Astrocyte (in vitro differentiated cells and primary cell): ENCODE measurements around the gene MATCAP1. TPM values are rescaled to one million over a fixed set of nuclear protein-coding genes. Genes with fewer than 3 reads are reported as not detected.

Experiments used
- DNase-seq: peaks from one replicate; pipeline ENCODE4 v3.0.0-alpha.2; 2010; ENCODE audit warnings: low read depth
- FAIRE-seq: peaks from 2 replicates; lab custom pipeline; 2011; peaks lifted over from hg19 to GRCh38; lab: Jason Lieb, UNC
- H2AFZ ChIP-seq: 2 replicates; pipeline ENCODE4 v1.6.0; 2012; ENCODE audit warnings: low read depth, low read length, inconsistent platforms
- H3K27ac ChIP-seq: 2 replicates; pipeline ENCODE4 v1.5.1; 2011; ENCODE audit warnings: low read depth, low read length, inconsistent platforms
- H3K27me3 ChIP-seq: 2 replicates; pipeline ENCODE4 v1.6.0; 2011; ENCODE audit warnings: low read length, inconsistent platforms; ENCODE audit not compliant: insufficient read depth
- H3K36me3 ChIP-seq: 2 replicates; pipeline ENCODE4 v1.5.1; 2011; ENCODE audit warnings: low read length, inconsistent platforms; ENCODE audit not compliant: insufficient read depth
- H3K4me1 ChIP-seq: 2 replicates; pipeline ENCODE4 v1.5.1; 2011; ENCODE audit warnings: low read length, inconsistent platforms; ENCODE audit not compliant: insufficient read depth
- H3K4me2 ChIP-seq: 2 replicates; pipeline ENCODE4 v1.6.0; 2012; ENCODE audit warnings: low read length, inconsistent platforms
- H3K4me3 ChIP-seq: 2 replicates; pipeline ENCODE4 v1.5.1; 2011; ENCODE audit warnings: low read depth, mild to moderate bottlenecking, low read length, inconsistent platforms; ENCODE audit not compliant: insufficient read depth
- H3K79me2 ChIP-seq: 2 replicates; pipeline ENCODE4 v1.6.0; 2012; ENCODE audit warnings: mild to moderate bottlenecking, low read length, inconsistent platforms; ENCODE audit not compliant: insufficient read depth
- H3K9ac ChIP-seq: 2 replicates; pipeline ENCODE4 v1.6.0; 2012; ENCODE audit warnings: mild to moderate bottlenecking, low read length, inconsistent platforms
- H3K9me3 ChIP-seq: 2 replicates; pipeline ENCODE4 v1.5.1; 2012; ENCODE audit warnings: low read depth, mild to moderate bottlenecking, low read length, inconsistent platforms; ENCODE audit not compliant: insufficient read depth
- H4K20me1 ChIP-seq: 2 replicates; pipeline ENCODE4 v1.6.0; 2012; ENCODE audit warnings: low read length, inconsistent platforms; ENCODE audit not compliant: insufficient read depth
- H3K27ac Mint-ChIP-seq: one replicate; pipeline ENCODE4 v1.8.0; 2021; ENCODE audit warnings: mild to moderate bottlenecking, mixed read lengths; ENCODE audit not compliant: unreplicated experiment
- H3K27me3 Mint-ChIP-seq: one replicate; pipeline ENCODE4 v1.8.0; 2021; ENCODE audit warnings: low read depth, mixed read lengths; ENCODE audit not compliant: unreplicated experiment
- H3K36me3 Mint-ChIP-seq: one replicate; pipeline ENCODE4 v1.8.0; 2021; ENCODE audit warnings: low read depth, mixed read lengths; ENCODE audit not compliant: unreplicated experiment
- H3K4me1 Mint-ChIP-seq: one replicate; pipeline ENCODE4 v1.8.0; 2021; ENCODE audit warnings: low read depth, mixed read lengths; ENCODE audit not compliant: unreplicated experiment
- H3K4me3 Mint-ChIP-seq: one replicate; pipeline ENCODE4 v1.8.0; 2021; ENCODE audit warnings: mild to moderate bottlenecking, moderate library complexity, mixed read lengths; ENCODE audit not compliant: unreplicated experiment
- H3K9me3 Mint-ChIP-seq: one replicate; pipeline ENCODE4 v1.8.0; 2021; ENCODE audit warnings: mild to moderate bottlenecking, mixed read lengths; ENCODE audit not compliant: unreplicated experiment
- CTCF ChIP-seq: IDR thresholded peaks from 2 replicates; pipeline ENCODE4 v1.5.1; 2011; ENCODE audit warnings: low read depth, mild to moderate bottlenecking, inconsistent platforms, low read length, moderate library complexity; ENCODE audit not compliant: insufficient read depth
- EZH2 ChIP-seq: IDR thresholded peaks from 2 replicates; pipeline ENCODE4 v1.6.1; 2012; ENCODE audit warnings: mild to moderate bottlenecking, low read length, inconsistent platforms; ENCODE audit not compliant: insufficient read depth
- total RNA-seq: library from RNA; stranded (reverse); gene quantifications from 2 replicates; pipeline ENCODE4 v1.2.1, GENCODE V29; 2021

MATCAP1 gene
- total RNA-seq, 1 donor from 2014 or later, result 26.1 TPM

- Histone ChIP-seq H3K9ac (no peak overlapping the region), H3K27ac (no peak overlapping the region), H3K4me2 (no peak overlapping the region), H2AFZ (no peak overlapping the region), H4K20me1 (no peaks in the 10 kb centered on the region), H3K36me3 (no peaks in the 10 kb centered on the region), H3K9me3 (no peaks in the 10 kb centered on the region), H3K4me3 (no peak overlapping the region), H3K27me3 (no peaks in the 10 kb centered on the region), H3K79me2 (no peaks in the 10 kb centered on the region), H3K4me1 (no peaks in the 10 kb centered on the region)
- FAIRE-seq (no peak), DNase-seq (no peak)
- Mint-ChIP-seq H3K4me1 (peaks cover 2% of the 10 kb centered on the region), H3K27me3 (peaks cover 21% of the 10 kb centered on the region), H3K27ac (no peak overlapping the region), H3K9me3 (no peaks in the 10 kb centered on the region), H3K4me3 (no peak overlapping the region), H3K36me3 (peaks cover 32% of the 10 kb centered on the region)
- TF ChIP-seq CTCF (no peak), EZH2 (no peak)
These were observed 29.6 kb upstream of the MATCAP1 start for GRCh38 chr16:67213197-67214019.

GRCh38 chr16:67212766-67213165 lies 29.0 kb upstream of the MATCAP1 start:
- Histone ChIP-seq H3K4me3 (no peak overlapping the region), H3K79me2 (no peaks in the 10 kb centered on the region), H2AFZ (no peak overlapping the region), H3K9ac (no peak overlapping the region), H3K36me3 (no peaks in the 10 kb centered on the region), H3K27me3 (no peaks in the 10 kb centered on the region), H3K27ac (no peak overlapping the region), H4K20me1 (no peaks in the 10 kb centered on the region), H3K9me3 (no peaks in the 10 kb centered on the region), H3K4me1 (peaks cover 4% of the 10 kb centered on the region), H3K4me2 (no peak overlapping the region)
- H3K9me3 Mint-ChIP-seq, result no peaks in the 10 kb centered on the region
- peaks cover 21% of the 10 kb centered on the region for H3K27me3 Mint-ChIP-seq
- peaks cover 2% of the 10 kb centered on the region for H3K4me1 Mint-ChIP-seq
- TF ChIP-seq CTCF, result no peak
- no peak for TF ChIP-seq EZH2
- H3K4me3 Mint-ChIP-seq, result no peak overlapping the region
- DNase-seq (no peak), FAIRE-seq (no peak)
- H3K27ac Mint-ChIP-seq, result no peak overlapping the region
- peaks cover 30% of the 10 kb centered on the region for H3K36me3 Mint-ChIP-seq

- Histone ChIP-seq H3K36me3 (no peaks in the 10 kb centered on the region), H3K27me3 (no peaks in the 10 kb centered on the region), H3K4me2 (no peak overlapping the region), H3K27ac (no peak overlapping the region), H3K79me2 (no peaks in the 10 kb centered on the region), H3K9ac (no peak overlapping the region), H3K4me3 (no peak overlapping the region), H4K20me1 (no peaks in the 10 kb centered on the region), H3K4me1 (peaks cover 12% of the 10 kb centered on the region), H2AFZ (no peak overlapping the region), H3K9me3 (no peaks in the 10 kb centered on the region)
- Mint-ChIP-seq H3K9me3 (no peaks in the 10 kb centered on the region), H3K4me1 (peaks cover 2% of the 10 kb centered on the region), H3K27ac (no peak overlapping the region), H3K4me3 (no peak overlapping the region), H3K36me3 (peaks cover 20% of the 10 kb centered on the region), H3K27me3 (peaks cover 17% of the 10 kb centered on the region)
- DNase-seq, result no peak
- no peak for TF ChIP-seq CTCF
- TF ChIP-seq EZH2, result no peak
- FAIRE-seq, result no peak
These were observed 27.9 kb upstream of the MATCAP1 start for GRCh38 chr16:67211674-67212073.
